H1 (cell line): ENCODE results near the gene RAB3IL1. TPM values are rescaled to one million over a fixed set of nuclear protein-coding genes. Genes with fewer than 3 reads are reported as not detected.

Source experiments
- CBX8 ChIP-seq: fragments of 300-800, 300-1000 bp; sonication (generic); IDR thresholded peaks from 2 replicates; pipeline ENCODE4 v1.7.1; 2016; ENCODE audit warnings: low read depth, low read length, borderline replicate concordance
- CHD7 ChIP-seq: fragments of 300-600 bp; sonication (generic); IDR thresholded peaks from 2 replicates; pipeline ENCODE4 v1.7.1; 2012; ENCODE audit warnings: low read length, moderate library complexity, mild to moderate bottlenecking, inconsistent platforms; ENCODE audit not compliant: insufficient replicate concordance
- MAFK ChIP-seq: IDR thresholded peaks from 2 replicates; pipeline ENCODE4 v1.6.1; 2012; ENCODE audit warnings: low read depth, mild to moderate bottlenecking, improper control_type of control experiment, low read length
- SRF ChIP-seq: IDR thresholded peaks from 2 replicates; pipeline ENCODE4 v1.6.1; 2011; ENCODE audit warnings: mild to moderate bottlenecking, low read depth, low read length, moderate library complexity
- polyA plus RNA-seq, 7 experiments: library from polyadenylated mRNA; depleted of rRNA in 3 of 7; stranded (reverse) in 5 of 7; unstranded in 2 of 7; fragments of >200 nt in 5 of 7; fragments of 200-250 nt in 2 of 7; gene quantifications; 1 replicate in 5 of 7; 2 replicates in 1 of 7; 4 replicates in 1 of 7; pipeline versions ENCODE4 v1.2.1 to v1.2.3, GENCODE V29; 2011 to 2013; ENCODE audit warnings: missing spikeins in 2 of 7, mixed read lengths in 2 of 7
- total RNA-seq: library from RNA; stranded (reverse); fragmentation: NEBNext Ultra II Directional; extraction: Animal tissue kit (Norgen Biotek cat#: 25700); gene quantifications from 2 replicates; pipeline ENCODE4 v1.2.1, GENCODE V29; 2021

Gene RAB3IL1
- total and polyA plus RNA-seq, 2 of the 8 experiments (the other 6 are each of a cell fraction or from before 2014, with no cell fraction given), result 6.8 to 7.9 TPM

- TF ChIP-seq CHD7 (no peak), CBX8 (no peak), MAFK (no peak), SRF (no peak)
Measured at GRCh38 chr11:61885784-61886580, 31.4 kb downstream of the RAB3IL1 start (continued).
